GM12891 (cell line): ENCODE data around the gene KCNH1.

ENCODE experiments used
- POLR2A ChIP-seq: IDR thresholded peaks from 2 replicates; pipeline ENCODE4 v1.6.1; 2011; ENCODE audit warnings: low read depth, low read length, control low read depth
- POLR2AphosphoS5 ChIP-seq: IDR thresholded peaks from 2 replicates; pipeline ENCODE4 v1.6.1; 2011; ENCODE audit warnings: low read depth, low read length, control low read depth
- POU2F2 ChIP-seq: IDR thresholded peaks from 2 replicates; pipeline ENCODE4 v1.6.1; 2011; ENCODE audit warnings: low read depth, mild to moderate bottlenecking, control low read depth, low read length, moderate library complexity
- SPI1 ChIP-seq: IDR thresholded peaks from 2 replicates; pipeline ENCODE4 v1.6.1; 2011; ENCODE audit warnings: low read depth, low read length, control low read depth
- TAF1 ChIP-seq: IDR thresholded peaks from 2 replicates; pipeline ENCODE4 v1.6.1; 2011; ENCODE audit warnings: low read depth, low read length, control low read depth

- no peak for TF ChIP-seq TAF1
- no peak for TF ChIP-seq POLR2AphosphoS5
- TF ChIP-seq POLR2A, result no peak
- TF ChIP-seq SPI1, result no peak
- no peak for TF ChIP-seq POU2F2
These were observed 212.9 kb downstream of the KCNH1 start for GRCh38 chr1:210920716-210921694.
